ENCODE results near the gene CPPED1.

The CPPED1 gene

DNA sequence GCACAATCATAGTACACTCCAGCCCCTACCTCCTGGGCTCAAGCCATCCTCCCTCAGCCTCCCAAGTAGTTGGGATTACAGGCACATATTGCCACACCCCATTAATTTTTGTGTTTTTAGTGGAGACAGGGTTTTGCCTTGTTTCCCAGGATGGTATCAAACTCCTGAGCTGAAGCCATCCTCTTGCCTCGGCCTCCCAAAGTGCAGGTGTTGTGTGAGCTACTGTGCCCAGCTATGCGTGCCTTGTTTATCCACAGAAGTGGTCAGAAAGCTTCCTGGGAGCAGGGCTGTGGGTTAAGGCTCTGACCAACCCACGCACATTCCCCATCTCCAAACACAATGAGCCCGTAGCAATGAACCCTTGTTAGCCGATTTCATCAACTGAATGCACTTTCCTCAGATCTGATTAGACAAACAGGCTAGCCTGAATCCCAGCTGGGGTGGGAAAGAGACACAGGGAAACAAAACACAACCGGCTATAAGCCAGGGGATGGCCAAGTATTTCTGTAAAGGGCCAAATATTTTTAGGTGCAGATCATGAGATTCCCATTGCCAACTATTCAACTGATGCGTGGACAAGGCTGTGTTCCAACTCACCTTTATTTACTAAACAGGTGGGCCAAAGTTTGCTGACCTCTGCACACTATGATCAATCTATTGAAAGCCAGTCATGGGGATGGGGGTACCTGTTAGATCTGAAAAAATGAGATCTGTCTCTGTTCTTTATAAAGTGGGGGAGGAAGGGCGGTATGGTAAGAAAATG, 193.6 kb downstream of the CPPED1 start:
- DNase-seq (ENCODE audit: low read depth) = no peak
